Endothelial cell of umbilical vein (primary cell): ENCODE measurements around the gene MACROD2.

ENCODE experiments used
- CTCF ChIP-seq, 2 donors: IDR thresholded peaks; 1 replicate in 1 of 2; 2 replicates in 1 of 2; pipeline ENCODE4 v1.5.1; 2011; ENCODE audit warnings: low read length in 2 of 2, mild to moderate bottlenecking in 2 of 2, moderate library complexity in 2 of 2, control low read depth in 1 of 2, inconsistent platforms in 1 of 2, low read depth in 1 of 2; ENCODE audit not compliant: insufficient read depth in 1 of 2; ENCODE audit errors: extremely low read depth in 1 of 2
- EZH2 ChIP-seq: IDR thresholded peaks from 2 replicates; pipeline ENCODE4 v1.6.1; 2012; ENCODE audit warnings: borderline replicate concordance, low read depth, mild to moderate bottlenecking, moderate library complexity, low read length, inconsistent platforms; ENCODE audit not compliant: severe bottlenecking
- GATA2 ChIP-seq: IDR thresholded peaks from 2 replicates; pipeline ENCODE4 v1.7.0; 2011; ENCODE audit warnings: low read depth, mild to moderate bottlenecking, moderate library complexity, mixed read lengths, low read length; ENCODE audit not compliant: insufficient read length, insufficient read depth
- MYC ChIP-seq: IDR thresholded peaks from one replicate; pipeline ENCODE4 v1.6.1; 2011; ENCODE audit warnings: mild to moderate bottlenecking, low read depth, low read length
- POLR2A ChIP-seq: IDR thresholded peaks from 2 replicates; pipeline ENCODE4 v1.6.1; 2012; ENCODE audit warnings: low read depth, mild to moderate bottlenecking, control low read depth, low read length
- POLR2AphosphoS5 ChIP-seq: IDR thresholded peaks from 2 replicates; pipeline ENCODE4 v1.6.1; 2012; ENCODE audit warnings: low read depth, mild to moderate bottlenecking, control low read depth, low read length, moderate library complexity; ENCODE audit not compliant: insufficient read depth
- TF ChIP-seq, protein P1 (sequence below): IDR thresholded peaks from 2 replicates; pipeline ENCODE4 v1.6.1; 2011; ENCODE audit not compliant: insufficient read depth, insufficient read length

- no peak for TF ChIP-seq CTCF (IDR thresholded peaks at IDR 0.05; ENCODE audit: extremely low read depth in 1 of 2, insufficient read depth in 1 of 2, low read depth in 1 of 2, low read length in 2 of 2)
- TF ChIP-seq EZH2, result no peak
- TF ChIP-seq POLR2AphosphoS5, result no peak
- TF ChIP-seq, protein P1, sequence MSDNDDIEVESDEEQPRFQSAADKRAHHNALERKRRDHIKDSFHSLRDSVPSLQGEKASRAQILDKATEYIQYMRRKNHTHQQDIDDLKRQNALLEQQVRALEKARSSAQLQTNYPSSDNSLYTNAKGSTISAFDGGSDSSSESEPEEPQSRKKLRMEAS, result no peak
- TF ChIP-seq POLR2A, result no peak
- TF ChIP-seq GATA2, result no peak
- TF ChIP-seq MYC, result no peak
Measured at GRCh38 chr20:14498772-14499171, 503.5 kb downstream of the MACROD2 start.
